SK-N-MC (cell line): ENCODE results near the gene CFAP61.

Experiments used
- DNase-seq: peaks from one replicate; pipeline ENCODE4 v3.0.0-alpha.2; 2011; ENCODE audit warnings: low read depth, low spot score
- H3K27ac ChIP-seq: fragments of 200-600 bp; sonication (generic); 2 replicates; pipeline ENCODE4 v1.5.1; 2016; ENCODE audit warnings: mixed run types
- H3K36me3 ChIP-seq: fragments of 200-600 bp; sonication (generic); 2 replicates; pipeline ENCODE4 v1.6.1; 2017; ENCODE audit warnings: antibody characterized with exemption, low read length, mixed read lengths; ENCODE audit not compliant: insufficient read depth
- H3K4me3 ChIP-seq: fragments of 200-600 bp; sonication (generic); 2 replicates; pipeline ENCODE4 v1.5.1; 2016
- H3K9ac ChIP-seq: fragments of 200-600 bp; sonication (generic); 2 replicates; pipeline ENCODE4 v1.8.0; 2017; ENCODE audit warnings: mixed run types, mixed read lengths; ENCODE audit not compliant: insufficient read length
- H3K9me3 ChIP-seq: fragments of 200-600 bp; sonication (generic); 2 replicates; pipeline ENCODE4 v1.6.1; 2017; ENCODE audit warnings: low read depth, mild to moderate bottlenecking, antibody characterized with exemption, low read length, moderate library complexity, mixed read lengths
- EZH2 ChIP-seq: fragments of 200-600 bp; sonication (generic); IDR thresholded peaks from one replicate; pipeline ENCODE4 v1.6.1; 2017; ENCODE audit warnings: antibody characterized with exemption
- FOXP2 ChIP-seq: optimal IDR thresholded peaks from 2 replicates; pipeline ENCODE3; 2011; ENCODE audit warnings: mild to moderate bottlenecking, moderate library complexity; ENCODE audit not compliant: insufficient read depth; ENCODE audit errors: extremely low read length, control extremely low read depth
- POLR2AphosphoS5 ChIP-seq: IDR thresholded peaks from 2 replicates; pipeline ENCODE4 v1.6.1; 2012; ENCODE audit warnings: mild to moderate bottlenecking, low read depth, low read length, borderline replicate concordance

Gene CFAP61

DNA sequence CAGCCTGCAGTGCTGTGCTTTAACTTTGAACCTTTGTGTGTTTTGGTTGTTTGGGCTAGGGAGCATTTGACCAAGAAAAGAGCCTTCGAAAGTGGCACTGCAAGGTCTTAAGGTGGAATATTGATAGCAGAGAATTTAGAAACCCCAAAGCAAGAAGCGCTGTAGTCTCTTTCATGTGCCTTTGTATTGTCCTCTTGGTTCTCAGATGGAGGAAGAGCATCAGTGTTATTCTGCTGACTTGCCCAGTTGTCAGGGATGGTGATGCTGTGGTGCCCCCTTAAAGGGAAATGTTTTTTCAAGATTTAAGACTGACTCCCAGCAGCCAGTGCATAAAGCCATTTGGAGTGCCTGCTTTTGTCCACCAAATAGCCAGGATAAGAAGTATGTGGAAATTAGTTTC, 212.9 kb downstream of the CFAP61 start:
- Histone ChIP-seq H3K9me3 (no peaks in the 10 kb centered on the region), H3K27ac (no peak overlapping the region), H3K4me3 (no peak overlapping the region), H3K9ac (no peak overlapping the region), H3K36me3 (no peaks in the 10 kb centered on the region)
- TF ChIP-seq FOXP2 = no peak
- no peak for TF ChIP-seq EZH2
- no peak for TF ChIP-seq POLR2AphosphoS5
- DNase-seq = no peak

DNA sequence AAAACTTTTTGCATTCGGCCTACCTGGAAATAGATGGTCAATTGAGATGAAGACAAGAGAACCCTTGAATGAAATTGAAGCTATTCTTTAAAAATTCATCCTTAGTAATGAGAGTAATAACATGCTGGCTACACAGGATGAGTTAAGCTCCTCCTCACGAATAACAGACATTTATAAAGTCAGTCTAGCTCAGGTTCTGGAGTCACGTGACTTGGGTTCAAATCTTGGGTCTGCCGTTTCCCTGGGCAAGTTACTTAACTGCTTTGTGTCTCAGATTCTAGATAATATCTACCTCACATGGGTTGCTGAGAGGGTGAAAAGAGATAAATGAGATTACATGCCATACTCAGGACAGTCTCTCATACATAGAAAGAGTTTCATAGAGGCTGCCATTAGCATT, 214.2 kb downstream of the CFAP61 start:
- DNase-seq = no peak
- no peaks in the 10 kb centered on the region for H3K9me3 ChIP-seq
- H3K36me3 ChIP-seq = no peaks in the 10 kb centered on the region
- H3K27ac ChIP-seq = no peak overlapping the region
- no peak overlapping the region for H3K9ac ChIP-seq
- TF ChIP-seq POLR2AphosphoS5 = no peak
- TF ChIP-seq EZH2 = no peak
- no peak for TF ChIP-seq FOXP2
- no peak overlapping the region for H3K4me3 ChIP-seq

DNA sequence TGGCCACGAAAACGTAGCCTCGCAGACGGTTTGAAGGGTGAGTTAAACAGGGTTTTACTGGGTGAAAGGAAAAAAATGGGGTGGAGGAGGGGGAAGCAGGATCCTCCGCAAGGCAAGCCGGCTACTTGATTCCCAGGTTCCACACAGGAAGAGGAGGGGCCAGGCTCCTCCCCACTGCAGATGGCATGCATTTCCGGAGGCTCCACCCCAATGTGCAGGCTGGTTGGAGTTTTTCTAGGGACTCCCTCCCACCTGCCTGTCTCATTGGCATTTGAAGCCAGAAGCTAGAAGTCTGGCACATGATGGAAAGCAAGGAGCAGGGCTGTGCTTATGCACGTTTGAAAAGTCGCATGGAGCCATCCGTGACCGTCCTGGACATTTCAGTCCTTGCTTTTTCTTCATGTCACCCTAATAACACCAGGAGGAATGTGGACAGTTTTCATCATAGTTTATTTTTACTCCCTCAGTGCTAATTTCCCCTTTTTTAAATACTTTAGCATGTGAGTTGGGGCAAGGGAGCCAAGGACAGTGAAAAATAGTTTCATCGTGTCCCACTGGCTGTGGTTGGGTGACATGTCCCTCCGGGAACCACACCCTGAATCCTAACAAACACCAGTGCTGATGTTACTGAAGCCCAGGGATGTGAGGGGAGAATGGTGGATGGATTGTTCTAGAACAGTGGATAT, 215.5 kb downstream of the CFAP61 start:
- H3K9ac ChIP-seq = no peak overlapping the region
- H3K27ac ChIP-seq = no peak overlapping the region
- H3K4me3 ChIP-seq = peak overlapping the region; percentile 57
- no peaks in the 10 kb centered on the region for H3K9me3 ChIP-seq
- no peak for DNase-seq
- no peak for TF ChIP-seq EZH2
- no peak for TF ChIP-seq FOXP2
- no peak for TF ChIP-seq POLR2AphosphoS5
- H3K36me3 ChIP-seq = no peaks in the 10 kb centered on the region

DNA sequence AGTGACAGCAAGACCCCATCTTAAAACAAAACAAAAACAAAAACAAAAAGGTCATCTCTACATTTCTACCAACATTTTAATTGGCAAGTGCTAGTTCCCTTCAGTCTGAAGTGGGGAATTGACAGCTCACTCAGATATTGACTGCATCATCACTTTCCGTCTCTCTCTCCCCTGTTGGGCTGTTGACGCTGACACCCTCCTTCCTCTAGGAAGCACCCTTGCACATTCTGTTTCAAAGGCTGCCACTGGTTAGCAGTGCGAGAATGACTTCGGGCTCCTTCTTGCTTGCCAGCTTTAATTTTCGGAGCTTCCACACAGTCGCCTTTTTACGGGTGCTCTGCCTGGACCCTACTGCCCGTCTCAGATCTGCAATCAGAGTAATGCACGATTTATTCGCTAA, 218.9 kb downstream of the CFAP61 start:
- Histone ChIP-seq H3K36me3 (no peaks in the 10 kb centered on the region), H3K27ac (no peak overlapping the region), H3K9ac (no peak overlapping the region), H3K4me3 (no peak overlapping the region), H3K9me3 (no peaks in the 10 kb centered on the region)
- TF ChIP-seq EZH2 = no peak
- no peak for TF ChIP-seq POLR2AphosphoS5
- no peak for TF ChIP-seq FOXP2
- no peak for DNase-seq

DNA sequence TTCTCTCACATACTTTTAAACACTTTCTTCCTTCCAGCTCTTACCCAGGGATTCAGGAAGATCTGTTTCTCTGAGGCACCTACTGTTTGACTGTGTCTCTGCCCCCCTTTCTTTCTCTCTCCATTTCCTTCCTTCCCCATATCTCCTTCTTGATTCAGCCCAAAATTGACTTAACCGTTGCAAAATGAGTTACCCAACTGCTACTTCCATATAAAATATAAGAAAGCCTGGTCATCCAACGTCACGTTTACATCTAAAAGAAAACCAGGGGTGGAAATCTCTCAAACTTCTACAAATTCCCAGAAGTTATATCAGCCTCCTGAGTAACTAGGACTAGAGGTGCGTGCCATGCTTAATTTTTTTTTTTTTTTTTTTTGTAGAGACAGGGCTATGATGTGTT, 220.4 kb downstream of the CFAP61 start:
- no peaks in the 10 kb centered on the region for H3K9me3 ChIP-seq
- no peak overlapping the region for H3K4me3 ChIP-seq
- TF ChIP-seq FOXP2 (no peak), POLR2AphosphoS5 (no peak), EZH2 (no peak)
- no peaks in the 10 kb centered on the region for H3K36me3 ChIP-seq
- no peak overlapping the region for H3K9ac ChIP-seq
- H3K27ac ChIP-seq = no peak overlapping the region
- DNase-seq = no peak

DNA sequence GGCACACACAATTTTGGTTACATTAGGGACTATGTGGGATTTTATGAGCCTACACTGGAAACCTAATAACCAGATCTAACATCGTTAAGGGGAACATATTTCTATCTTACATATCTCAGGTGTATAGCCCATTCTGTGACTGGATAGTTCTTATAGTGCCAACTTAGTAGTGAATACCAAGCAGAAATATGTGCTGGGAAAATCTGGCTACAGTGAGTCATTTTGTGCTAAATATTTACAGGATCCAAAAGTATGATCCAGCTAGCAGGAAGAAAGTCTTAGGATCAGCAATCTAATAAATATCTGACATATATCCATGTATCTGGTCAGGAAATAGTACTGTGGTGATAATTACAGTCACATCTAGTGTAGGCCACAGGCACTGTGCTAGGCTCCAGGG, 221.0 kb downstream of the CFAP61 start:
- Histone ChIP-seq H3K9me3 (no peaks in the 10 kb centered on the region), H3K36me3 (no peaks in the 10 kb centered on the region), H3K27ac (no peak overlapping the region), H3K9ac (no peak overlapping the region), H3K4me3 (no peak overlapping the region)
- DNase-seq = no peak
- TF ChIP-seq EZH2 (no peak), FOXP2 (no peak), POLR2AphosphoS5 (no peak)

DNA sequence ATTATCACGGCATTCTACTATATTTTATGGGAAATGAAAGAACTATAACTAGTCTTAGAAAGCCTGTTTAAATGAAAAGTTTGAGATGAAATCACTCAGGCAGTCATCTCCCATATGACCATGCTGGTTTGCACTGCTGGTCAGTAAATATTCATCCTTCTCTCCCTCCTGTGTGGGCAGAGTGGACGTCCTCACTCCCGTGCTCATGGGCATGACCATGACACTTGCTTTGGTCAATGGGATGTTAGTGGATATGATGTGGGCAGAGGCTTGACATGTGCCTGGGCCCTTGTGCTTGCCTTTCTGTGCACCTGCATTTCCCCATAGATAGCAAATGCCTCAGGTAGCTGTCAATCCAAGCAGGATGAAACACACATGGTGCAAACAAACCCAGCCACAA, 222.5 kb downstream of the CFAP61 start:
- Histone ChIP-seq H3K9me3 (no peaks in the 10 kb centered on the region), H3K9ac (no peak overlapping the region), H3K36me3 (no peaks in the 10 kb centered on the region), H3K27ac (no peak overlapping the region), H3K4me3 (no peak overlapping the region)
- TF ChIP-seq FOXP2 = no peak
- TF ChIP-seq POLR2AphosphoS5 = no peak
- no peak for TF ChIP-seq EZH2
- no peak for DNase-seq

DNA sequence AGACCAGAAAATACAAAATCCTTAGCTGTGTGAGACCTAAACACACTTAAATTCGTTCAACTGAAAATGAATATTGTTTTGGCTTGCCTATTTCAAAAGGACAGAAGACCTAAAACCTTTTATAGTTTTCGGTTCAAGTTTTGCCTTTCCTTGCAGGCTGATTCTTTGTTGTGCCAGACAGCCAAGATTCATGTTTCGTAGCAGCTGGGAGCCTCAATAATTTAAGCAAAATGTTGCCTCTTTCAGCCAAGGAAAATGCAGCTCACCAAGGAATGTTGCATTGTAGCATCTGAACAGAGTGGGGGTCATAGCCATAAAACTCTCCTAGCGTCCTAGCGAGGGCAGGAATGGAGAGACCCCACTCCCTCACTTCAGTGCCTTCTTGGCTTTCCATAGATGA, 223.3 kb downstream of the CFAP61 start:
- Histone ChIP-seq H3K9me3 (no peaks in the 10 kb centered on the region), H3K9ac (no peak overlapping the region), H3K4me3 (no peak overlapping the region), H3K36me3 (no peaks in the 10 kb centered on the region), H3K27ac (no peak overlapping the region)
- DNase-seq = no peak
- no peak for TF ChIP-seq FOXP2
- no peak for TF ChIP-seq POLR2AphosphoS5
- no peak for TF ChIP-seq EZH2
